Measurements from ENCODE around the gene DIP2C.

DIP2C gene

DNA sequence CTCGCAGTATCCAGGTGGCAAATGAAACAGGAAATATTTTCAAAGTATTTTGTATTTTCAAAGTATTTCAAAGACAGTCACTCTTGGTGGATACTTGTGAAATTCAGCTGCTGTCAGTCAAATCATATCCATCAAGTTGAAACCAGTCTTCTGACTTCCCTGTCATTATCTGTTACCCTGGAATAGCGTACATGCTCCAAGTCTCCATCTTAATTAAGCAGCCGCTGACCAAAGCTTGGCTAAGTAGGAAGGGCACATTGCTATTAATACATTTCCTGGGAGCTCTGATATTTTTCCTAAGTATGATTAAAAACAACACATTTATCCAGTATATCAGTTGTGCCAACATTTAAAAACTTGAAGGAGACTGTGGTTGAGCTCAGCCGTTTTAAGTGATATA, 442.0 kb downstream of the DIP2C start:
- no peak overlapping the region for H3K18ac ChIP-seq (ENCODE audit: low read length)
- H2AK5ac ChIP-seq (ENCODE audit: low read length) = no peak overlapping the region
- H4K91ac ChIP-seq (ENCODE audit: low read depth, low read length) = no peak overlapping the region
- no peaks in the 10 kb centered on the region for H3K79me2 ChIP-seq (ENCODE audit: control insufficient read depth, insufficient read depth, low read length, poor library complexity)
- no peak overlapping the region for H3K4me3 ChIP-seq (ENCODE audit: low read depth, low read length)
- H3K27ac ChIP-seq (ENCODE audit: low read depth, low read length) = no peak overlapping the region
- no peak overlapping the region for H4K12ac ChIP-seq (ENCODE audit: low read depth, low read length)
- H3K4me2 ChIP-seq (ENCODE audit: low read length) = no peak overlapping the region
- no CpG with 5 or more reads among the region's 4 CpGs for WGBS (ENCODE audit: extremely low coverage, insufficient coverage, insufficient read length)
- no peaks in the 10 kb centered on the region for H3K4me1 ChIP-seq (ENCODE audit: control insufficient read depth in 1 of 2, insufficient read depth in 2 of 2, low read length in 2 of 2)
- H4K8ac ChIP-seq (ENCODE audit: low read depth, low read length) = no peak overlapping the region
- H3K9me3 ChIP-seq (ENCODE audit: insufficient read depth, low read depth, low read length) = no peaks in the 10 kb centered on the region
- H3K79me1 ChIP-seq (ENCODE audit: low read length) = no peaks in the 10 kb centered on the region
- H2BK12ac ChIP-seq (ENCODE audit: low read length) = no peak overlapping the region
- no peak overlapping the region for H3K14ac ChIP-seq (ENCODE audit: low read length)
- no peak overlapping the region for H2BK5ac ChIP-seq (ENCODE audit: low read depth, low read length, poor library complexity)
- no peak overlapping the region for H2AFZ ChIP-seq (ENCODE audit: insufficient read depth, low read length, poor library complexity)
- DNase-seq = no peak
- H2BK120ac ChIP-seq (ENCODE audit: insufficient read depth, low read length, poor library complexity) = no peak overlapping the region
- peaks cover 22 to 39% of the 10 kb centered on the region in 2 experiments for H3K36me3 ChIP-seq (ENCODE audit: control insufficient read depth in 1 of 2, insufficient read depth in 2 of 2, low read length in 2 of 2)
- H3K9ac ChIP-seq (ENCODE audit: low read length) = no peak overlapping the region
- H3K23ac ChIP-seq (ENCODE audit: low read length) = no peak overlapping the region
- no peaks in the 10 kb centered on the region for H3K27me3 ChIP-seq (ENCODE audit: insufficient read depth, low read length)
- H3K4ac ChIP-seq (ENCODE audit: low read depth, low read length) = no peak overlapping the region

DNA sequence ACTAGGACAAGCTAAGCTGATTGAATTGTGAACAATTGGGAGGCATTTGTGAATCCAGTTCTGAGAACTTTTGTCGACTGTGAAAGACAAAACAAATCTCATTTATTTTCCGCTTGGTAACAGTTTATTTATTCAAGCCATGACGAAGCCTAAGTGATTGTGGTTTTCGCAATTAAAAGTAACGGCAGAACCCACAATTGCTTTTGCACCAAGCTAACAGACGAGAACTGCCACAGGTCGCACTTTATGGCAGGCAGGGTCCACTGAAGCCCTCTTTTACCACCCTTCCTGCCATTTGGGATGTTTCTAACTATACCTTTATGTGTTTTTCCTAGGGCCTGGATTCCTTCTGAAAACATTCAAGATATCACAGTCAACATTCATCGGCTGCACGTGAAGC, 443.0 kb downstream of the DIP2C start:
- Histone ChIP-seq H4K8ac (ENCODE audit: low read depth, low read length) (no peak overlapping the region), H2BK120ac (ENCODE audit: insufficient read depth, low read length, poor library complexity) (no peak overlapping the region), H3K79me2 (ENCODE audit: control insufficient read depth, insufficient read depth, low read length, poor library complexity) (no peaks in the 10 kb centered on the region), H3K27ac (ENCODE audit: low read depth, low read length) (no peak overlapping the region), H4K91ac (ENCODE audit: low read depth, low read length) (no peak overlapping the region), H2AFZ (ENCODE audit: insufficient read depth, low read length, poor library complexity) (no peak overlapping the region), H3K4me1 (ENCODE audit: control insufficient read depth in 1 of 2, insufficient read depth in 2 of 2, low read length in 2 of 2) (no peaks in the 10 kb centered on the region), H3K79me1 (ENCODE audit: low read length) (no peaks in the 10 kb centered on the region), H3K14ac (ENCODE audit: low read length) (no peak overlapping the region), H2BK5ac (ENCODE audit: low read depth, low read length, poor library complexity) (no peak overlapping the region), H3K27me3 (ENCODE audit: insufficient read depth, low read length) (no peaks in the 10 kb centered on the region), H3K9me3 (ENCODE audit: insufficient read depth, low read depth, low read length) (no peaks in the 10 kb centered on the region), H3K23ac (ENCODE audit: low read length) (no peak overlapping the region), H4K12ac (ENCODE audit: low read depth, low read length) (no peak overlapping the region), H2AK5ac (ENCODE audit: low read length) (no peak overlapping the region), H3K9ac (ENCODE audit: low read length) (no peak overlapping the region), H2BK12ac (ENCODE audit: low read length) (no peak overlapping the region), H3K18ac (ENCODE audit: low read length) (no peak overlapping the region), H3K4me2 (ENCODE audit: low read length) (no peak overlapping the region), H3K4ac (ENCODE audit: low read depth, low read length) (no peak overlapping the region), H3K4me3 (ENCODE audit: low read depth, low read length) (no peak overlapping the region), H3K36me3 (ENCODE audit: control insufficient read depth in 1 of 2, insufficient read depth in 2 of 2, low read length in 2 of 2) (peaks cover 20 to 35% of the 10 kb centered on the region in 2 experiments)
- no peak for DNase-seq
- no CpG with 5 or more reads among the region's 9 CpGs for WGBS (ENCODE audit: extremely low coverage, insufficient coverage, insufficient read length)

DNA sequence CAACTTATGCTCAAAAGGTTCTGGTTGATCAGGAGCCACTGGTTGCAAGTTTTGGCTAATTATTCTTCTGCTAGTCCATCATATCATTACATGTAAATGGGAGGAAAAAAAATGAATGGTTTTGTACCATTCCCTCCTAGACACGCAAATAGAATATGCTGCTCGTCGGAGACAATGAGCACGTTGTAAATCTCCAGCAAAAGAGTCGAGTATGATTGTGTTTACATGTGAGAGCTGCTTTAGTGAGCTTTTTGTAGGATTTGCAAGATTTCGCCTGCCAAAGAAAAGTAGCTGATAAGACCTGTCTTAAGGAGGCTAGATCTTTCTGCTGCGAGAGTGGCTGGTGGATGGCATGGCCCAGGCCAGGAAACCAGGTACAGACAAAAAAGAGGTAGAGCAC, 445.2 kb downstream of the DIP2C start:
- peaks cover 19 to 29% of the 10 kb centered on the region in 2 experiments for H3K36me3 ChIP-seq (ENCODE audit: control insufficient read depth in 1 of 2, insufficient read depth in 2 of 2, low read length in 2 of 2)
- no CpG with 5 or more reads among the region's 7 CpGs for WGBS (ENCODE audit: extremely low coverage, insufficient coverage, insufficient read length)
- H3K27ac ChIP-seq (ENCODE audit: low read depth, low read length) = no peak overlapping the region
- no peak overlapping the region for H3K4ac ChIP-seq (ENCODE audit: low read depth, low read length)
- H3K4me3 ChIP-seq (ENCODE audit: low read depth, low read length) = no peak overlapping the region
- no peak overlapping the region for H3K9ac ChIP-seq (ENCODE audit: low read length)
- no peak overlapping the region for H3K14ac ChIP-seq (ENCODE audit: low read length)
- no peak for DNase-seq
- no peak overlapping the region for H2BK12ac ChIP-seq (ENCODE audit: low read length)
- no peak overlapping the region for H2BK5ac ChIP-seq (ENCODE audit: low read depth, low read length, poor library complexity)
- H2AK5ac ChIP-seq (ENCODE audit: low read length) = no peak overlapping the region
- no peak overlapping the region for H2BK120ac ChIP-seq (ENCODE audit: insufficient read depth, low read length, poor library complexity)
- no peak overlapping the region for H3K23ac ChIP-seq (ENCODE audit: low read length)
- no peak overlapping the region for H4K12ac ChIP-seq (ENCODE audit: low read depth, low read length)
- H3K27me3 ChIP-seq (ENCODE audit: insufficient read depth, low read length) = no peaks in the 10 kb centered on the region
- no peak overlapping the region for H2AFZ ChIP-seq (ENCODE audit: insufficient read depth, low read length, poor library complexity)
- H3K4me2 ChIP-seq (ENCODE audit: low read length) = no peak overlapping the region
- no peaks in the 10 kb centered on the region for H3K9me3 ChIP-seq (ENCODE audit: insufficient read depth, low read depth, low read length)
- H4K8ac ChIP-seq (ENCODE audit: low read depth, low read length) = no peak overlapping the region
- no peaks in the 10 kb centered on the region for H3K79me2 ChIP-seq (ENCODE audit: control insufficient read depth, insufficient read depth, low read length, poor library complexity)
- no peaks in the 10 kb centered on the region for H3K79me1 ChIP-seq (ENCODE audit: low read length)
- H3K18ac ChIP-seq (ENCODE audit: low read length) = no peak overlapping the region
- no peaks in the 10 kb centered on the region for H3K4me1 ChIP-seq (ENCODE audit: control insufficient read depth in 1 of 2, insufficient read depth in 2 of 2, low read length in 2 of 2)
- H4K91ac ChIP-seq (ENCODE audit: low read depth, low read length) = no peak overlapping the region

DNA sequence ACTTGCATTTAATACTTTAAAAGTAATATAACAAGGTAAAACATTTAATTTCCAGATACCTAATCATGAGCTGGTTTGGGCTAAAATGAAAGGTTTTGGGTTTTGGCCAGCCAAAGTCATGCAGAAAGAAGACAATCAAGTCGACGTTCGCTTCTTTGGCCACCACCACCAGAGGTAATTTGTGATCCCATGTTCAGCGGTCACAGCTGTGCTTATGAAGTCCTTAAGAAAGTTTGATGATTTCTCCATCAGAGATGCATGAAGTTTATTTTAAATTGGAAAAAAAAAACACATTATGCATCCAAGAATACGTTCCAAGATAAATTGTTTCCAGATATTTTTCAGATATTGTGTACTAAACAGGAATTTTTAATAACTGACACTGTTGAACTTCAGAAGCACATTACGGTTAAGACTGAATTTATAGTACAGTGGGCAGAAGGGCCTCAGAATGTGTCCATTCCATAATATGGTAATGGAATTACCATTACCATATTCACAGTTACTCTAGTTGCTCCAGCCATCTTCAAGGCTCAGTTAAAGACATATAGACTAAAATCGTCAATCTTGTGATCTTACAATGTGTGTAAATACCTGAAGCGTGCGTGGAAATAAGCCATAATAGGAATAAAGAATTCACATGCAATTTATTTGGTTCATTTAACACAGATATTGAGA, 447.4 kb downstream of the DIP2C start:
- no peak overlapping the region for H3K4ac ChIP-seq (ENCODE audit: low read depth, low read length)
- H3K27me3 ChIP-seq (ENCODE audit: insufficient read depth, low read length) = no peaks in the 10 kb centered on the region
- H3K4me3 ChIP-seq (ENCODE audit: low read depth, low read length) = no peak overlapping the region
- no peak overlapping the region for H3K9ac ChIP-seq (ENCODE audit: low read length)
- no peaks in the 10 kb centered on the region for H3K4me1 ChIP-seq (ENCODE audit: control insufficient read depth in 1 of 2, insufficient read depth in 2 of 2, low read length in 2 of 2)
- no peak overlapping the region for H4K12ac ChIP-seq (ENCODE audit: low read depth, low read length)
- no peaks in the 10 kb centered on the region for H3K9me3 ChIP-seq (ENCODE audit: insufficient read depth, low read depth, low read length)
- H3K18ac ChIP-seq (ENCODE audit: low read length) = no peak overlapping the region
- H4K8ac ChIP-seq (ENCODE audit: low read depth, low read length) = no peak overlapping the region
- no peak overlapping the region for H2AFZ ChIP-seq (ENCODE audit: insufficient read depth, low read length, poor library complexity)
- no peak overlapping the region for H3K4me2 ChIP-seq (ENCODE audit: low read length)
- no peak for DNase-seq
- no peak overlapping the region for H3K14ac ChIP-seq (ENCODE audit: low read length)
- H2BK120ac ChIP-seq (ENCODE audit: insufficient read depth, low read length, poor library complexity) = no peak overlapping the region
- H3K79me1 ChIP-seq (ENCODE audit: low read length) = no peaks in the 10 kb centered on the region
- H2BK5ac ChIP-seq (ENCODE audit: low read depth, low read length, poor library complexity) = no peak overlapping the region
- no peak overlapping the region for H3K23ac ChIP-seq (ENCODE audit: low read length)
- WGBS (ENCODE audit: extremely low coverage, insufficient coverage, insufficient read length) = no CpG with 5 or more reads among the region's 9 CpGs
- H4K91ac ChIP-seq (ENCODE audit: low read depth, low read length) = no peak overlapping the region
- peaks cover 14 to 17% of the 10 kb centered on the region in 2 experiments for H3K36me3 ChIP-seq (ENCODE audit: control insufficient read depth in 1 of 2, insufficient read depth in 2 of 2, low read length in 2 of 2)
- no peak overlapping the region for H3K27ac ChIP-seq (ENCODE audit: low read depth, low read length)
- no peaks in the 10 kb centered on the region for H3K79me2 ChIP-seq (ENCODE audit: control insufficient read depth, insufficient read depth, low read length, poor library complexity)
- H2AK5ac ChIP-seq (ENCODE audit: low read length) = no peak overlapping the region
- no peak overlapping the region for H2BK12ac ChIP-seq (ENCODE audit: low read length)

Data from trophoblast cell (in vitro differentiated cells and primary cell).